Activated naive CD4-positive, alpha-beta T cell treated with anti-CD3 and anti-CD28 coated beads, Interleukin-2, amount 50 U/mL, for 72 hours (primary cell): ENCODE measurements around the gene ANKRD13B. TPM values are rescaled to one million over a fixed set of nuclear protein-coding genes. Genes with fewer than 3 reads are reported as not detected.
A peak's percentile ranks its signal among the peaks of the same experiment; 100 is the strongest.

ENCODE experiments used
- ATAC-seq, 2 donors: fragments of 150-1000 bp; cut with Tn5 transposase; 2 replicates each; pipeline ENCODE4 v1.10.0; 2021; ENCODE audit warnings: mild to moderate bottlenecking in 2 of 2, moderate library complexity in 2 of 2
- DNase-seq, 2 donors: peaks; one replicate each; pipeline ENCODE4 v3.0.0; 2021 to 2022; ENCODE audit warnings: low spot score in 2 of 2
- H3K27ac Mint-ChIP-seq, 2 donors: one replicate each; pipeline ENCODE4 v1.8.0; 2022; ENCODE audit warnings: mild to moderate bottlenecking in 2 of 2, mixed read lengths in 2 of 2
- H3K36me3 Mint-ChIP-seq, 2 donors: one replicate each; pipeline ENCODE4 v1.8.0; 2022; ENCODE audit warnings: mixed read lengths in 2 of 2
- H3K9me3 Mint-ChIP-seq, 2 donors: one replicate each; pipeline ENCODE4 v1.8.0; 2022; ENCODE audit warnings: mixed read lengths in 2 of 2
- total RNA-seq, 2 donors: library from RNA; stranded (reverse); gene quantifications; one replicate each; pipeline ENCODE4 v1.2.3, GENCODE V29; 2022

The ANKRD13B gene
- total RNA-seq, 2 donors from 2014 or later, result 8.9 to 25.3 TPM

DNA sequence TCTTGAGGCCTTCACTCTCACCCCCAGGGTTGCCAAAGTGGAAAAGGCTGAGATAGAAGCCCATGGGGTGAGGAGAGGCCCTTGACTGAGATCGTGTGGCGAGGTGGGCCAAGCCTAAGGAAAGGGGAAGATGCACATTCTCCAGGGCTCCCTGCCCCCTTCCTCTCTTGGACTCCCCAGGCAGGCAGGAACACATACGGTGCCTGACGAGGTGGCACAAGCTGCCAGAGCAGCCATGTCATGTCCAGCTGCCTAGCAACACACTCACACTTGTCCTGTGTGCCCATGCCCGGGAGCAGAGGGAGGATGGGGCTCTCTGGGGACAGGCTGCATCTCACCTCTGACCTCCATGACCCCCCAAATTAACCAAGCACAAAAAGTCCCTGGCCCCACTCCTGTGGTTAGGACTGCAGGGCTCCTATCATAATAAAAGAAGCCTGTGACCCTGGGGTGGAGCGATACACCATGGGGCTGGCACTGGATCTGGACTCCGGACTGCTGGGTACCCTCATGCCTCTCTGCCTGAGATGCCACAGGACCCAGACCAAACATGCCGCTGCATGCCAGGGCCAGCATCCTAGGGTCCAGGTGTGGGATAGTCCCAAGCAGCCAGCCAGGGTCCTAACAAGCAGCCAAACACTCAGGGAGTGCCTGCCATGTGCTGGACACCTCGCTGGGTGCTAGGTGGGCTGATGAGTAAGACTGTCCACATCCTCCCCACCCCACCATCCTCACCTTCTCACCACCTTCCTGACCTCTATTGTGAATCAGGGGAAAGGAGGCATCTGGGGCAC, 6.1 kb upstream of the ANKRD13B start:
- Mint-ChIP-seq H3K27ac (peak overlapping the region in 1 of 2 donors; percentile 90), H3K9me3 (no peaks in the 10 kb centered on the region), H3K36me3 (peaks cover 10 to 19% of the 10 kb centered on the region in 2 donors)
- DNase-seq (no peak), ATAC-seq (no peak)

DNA sequence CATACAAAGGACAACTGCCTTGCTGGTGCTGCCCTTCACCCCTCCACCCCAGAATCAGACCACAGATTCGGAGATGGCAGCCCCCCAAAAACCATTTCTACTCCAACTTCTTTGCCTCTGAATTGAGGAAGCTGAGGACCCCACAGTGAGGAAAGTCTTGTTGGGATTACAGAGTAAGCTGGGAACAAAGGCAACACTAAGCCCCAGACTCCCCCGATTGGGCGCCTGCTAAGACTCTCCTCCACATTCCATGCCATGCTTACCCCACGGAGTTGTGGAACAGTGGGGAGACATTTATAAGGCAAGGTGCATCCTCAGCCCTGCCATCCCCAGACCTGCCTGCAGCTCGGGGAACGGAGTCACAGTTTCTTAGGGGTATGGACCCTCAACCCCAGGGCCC, 5.3 kb upstream of the ANKRD13B start:
- H3K27ac Mint-ChIP-seq, result peak overlapping the region in 1 of 2 donors; percentile 90
- ATAC-seq (no peak), DNase-seq (no peak)
- H3K36me3 Mint-ChIP-seq, result peaks cover 10 to 14% of the 10 kb centered on the region in 2 donors
- no peaks in the 10 kb centered on the region for H3K9me3 Mint-ChIP-seq

- DNase-seq (no peak), ATAC-seq (no peak)
- H3K9me3 Mint-ChIP-seq, result no peaks in the 10 kb centered on the region
- peak overlapping the region; percentile 88 to 90 for H3K27ac Mint-ChIP-seq
- peaks cover 9 to 10% of the 10 kb centered on the region in 2 donors for H3K36me3 Mint-ChIP-seq
These were observed 4.8 kb upstream of the ANKRD13B start for GRCh38 chr17:29588017-29588561.

DNA sequence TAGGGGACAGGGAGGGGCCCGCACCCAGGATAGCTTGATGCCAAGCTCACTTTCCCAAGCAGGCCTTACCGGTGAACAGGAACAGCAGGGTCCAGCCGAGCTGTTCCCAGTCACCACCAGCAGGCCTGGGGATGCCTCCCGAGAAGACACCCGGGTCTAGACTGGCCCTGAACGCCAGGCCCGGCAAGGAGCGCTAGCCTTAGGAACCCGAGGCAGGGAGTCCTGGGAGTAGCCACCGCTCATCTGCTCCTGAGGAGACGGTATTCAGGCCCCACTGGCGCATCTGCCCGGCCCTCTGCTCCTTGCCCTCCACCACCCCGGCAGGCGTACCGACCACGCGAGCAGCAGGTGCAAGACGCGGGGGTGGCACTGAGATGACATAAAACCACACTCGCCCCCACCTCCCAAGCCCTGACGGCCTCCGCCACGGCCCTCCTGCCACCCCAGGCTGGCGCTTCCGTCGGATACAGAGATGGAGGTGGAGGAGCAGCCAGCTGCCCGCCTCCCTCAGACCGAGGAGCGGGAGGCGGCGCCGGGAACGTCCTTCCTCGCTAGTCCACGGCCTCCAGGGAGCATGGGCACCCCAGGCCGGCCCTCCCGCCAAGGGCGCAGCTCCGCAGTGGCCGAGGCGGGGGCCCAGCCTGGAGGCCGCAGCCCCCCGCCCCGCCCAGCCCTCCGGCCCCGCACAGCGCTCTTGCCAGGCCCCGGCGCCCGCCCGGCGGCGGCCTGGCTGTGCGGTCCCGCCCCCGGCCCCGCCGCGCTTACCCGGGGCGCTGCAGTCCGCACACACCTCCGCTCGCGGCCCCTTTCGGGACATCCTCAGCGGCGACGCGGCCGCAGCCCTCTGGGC, 4.1 kb upstream of the ANKRD13B start:
- Mint-ChIP-seq H3K9me3 (no peaks in the 10 kb centered on the region), H3K36me3 (peaks cover 7 to 10% of the 10 kb centered on the region in 2 donors), H3K27ac (peak overlapping the region; percentile 84 to 90)
- ATAC-seq (peak; percentile 4 to 13), DNase-seq (peak in 1 of 2 donors; percentile 51)

GRCh38 chr17:29589524-29590410, 3.2 kb upstream of the ANKRD13B start, which contains the start of gene GIT1:
Gene GIT1 (minus strand): TSS chr17:29589648. CDS start chr17:29589378, 270 bp downstream.
- ATAC-seq (peak; percentile 65 to 74), DNase-seq (peak; percentile 80 to 88)
- Mint-ChIP-seq H3K36me3 (peaks cover 7 to 10% of the 10 kb centered on the region in 2 donors), H3K9me3 (no peaks in the 10 kb centered on the region), H3K27ac (peak within 1 kb of the TSS; percentile 84 to 90)

GRCh38 chr17:29590411-29591145, 2.4 kb upstream of the ANKRD13B start:
- Mint-ChIP-seq H3K9me3 (no peaks in the 10 kb centered on the region), H3K36me3 (peaks cover 7 to 10% of the 10 kb centered on the region in 2 donors), H3K27ac (peak overlapping the region in 1 of 2 donors; percentile 54)
- DNase-seq, result no peak
- peak in 1 of 2 donors; percentile 9 for ATAC-seq

GRCh38 chr17:29591146-29591736, 1.7 kb upstream of the ANKRD13B start:
- peak; percentile 34 to 36 for ATAC-seq
- H3K36me3 Mint-ChIP-seq, result peaks cover 7 to 10% of the 10 kb centered on the region in 2 donors
- peak overlapping the region in 1 of 2 donors; percentile 44 for H3K27ac Mint-ChIP-seq
- peak in 1 of 2 donors; percentile 45 for DNase-seq
- no peaks in the 10 kb centered on the region for H3K9me3 Mint-ChIP-seq

DNA sequence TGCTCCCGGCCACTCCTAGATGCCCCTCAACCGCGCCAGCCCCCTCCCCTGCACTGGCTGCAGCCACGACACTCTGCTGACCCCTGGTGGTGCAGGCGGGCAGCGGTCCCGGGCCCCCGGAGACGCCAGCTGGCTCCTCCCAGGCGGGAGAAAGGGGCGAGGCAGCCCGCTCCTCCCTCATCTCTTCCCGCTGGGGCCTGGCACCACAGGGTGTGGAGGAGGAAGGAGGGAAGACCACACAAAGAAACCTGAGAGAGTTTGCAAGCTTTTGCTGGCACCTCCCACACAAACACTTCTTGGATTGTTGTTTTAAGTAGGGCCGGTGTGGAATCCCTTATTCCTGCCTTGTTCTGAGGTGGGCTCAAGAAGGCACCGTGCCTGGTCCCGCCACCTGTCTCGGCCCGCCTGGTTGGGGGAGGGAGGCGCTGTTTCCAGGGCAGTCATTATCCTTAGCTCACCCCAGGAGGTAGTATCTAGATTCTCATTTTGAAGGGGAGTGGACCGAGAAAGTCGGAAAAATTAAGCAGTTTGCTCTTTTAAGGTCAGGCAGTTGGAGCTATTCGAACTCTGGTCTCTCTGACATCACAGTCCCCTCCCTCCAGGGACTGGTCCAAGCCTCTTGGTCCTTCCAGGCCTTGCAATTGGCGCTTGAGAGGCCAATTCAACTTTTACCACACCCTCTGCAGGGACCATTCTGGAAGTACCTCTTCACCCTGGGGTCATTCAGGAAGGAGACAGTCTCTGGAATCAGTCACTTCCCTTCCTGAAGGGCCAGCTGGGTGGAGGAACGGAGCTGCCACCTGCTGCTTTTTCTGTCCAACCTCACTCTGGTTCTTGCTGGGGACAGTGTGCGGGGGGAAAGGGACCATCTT, 959 bp upstream of the ANKRD13B start:
- Mint-ChIP-seq H3K9me3 (no peaks in the 10 kb centered on the region), H3K27ac (peak overlapping the region in 1 of 2 donors; percentile 44), H3K36me3 (peaks cover 7 to 10% of the 10 kb centered on the region in 2 donors)
- DNase-seq, result peak; percentile 82 to 94
- peak; percentile 44 to 60 for ATAC-seq

- Mint-ChIP-seq H3K9me3 (no peaks in the 10 kb centered on the region), H3K27ac (peak overlapping the region in 1 of 2 donors; percentile 29), H3K36me3 (no peaks in the 10 kb centered on the region)
- DNase-seq (peak in 1 of 2 donors; percentile 45), ATAC-seq (peak in 1 of 2 donors; percentile 4)
These were observed 923 bp downstream of the ANKRD13B start for GRCh38 chr17:29593591-29594518.

DNA sequence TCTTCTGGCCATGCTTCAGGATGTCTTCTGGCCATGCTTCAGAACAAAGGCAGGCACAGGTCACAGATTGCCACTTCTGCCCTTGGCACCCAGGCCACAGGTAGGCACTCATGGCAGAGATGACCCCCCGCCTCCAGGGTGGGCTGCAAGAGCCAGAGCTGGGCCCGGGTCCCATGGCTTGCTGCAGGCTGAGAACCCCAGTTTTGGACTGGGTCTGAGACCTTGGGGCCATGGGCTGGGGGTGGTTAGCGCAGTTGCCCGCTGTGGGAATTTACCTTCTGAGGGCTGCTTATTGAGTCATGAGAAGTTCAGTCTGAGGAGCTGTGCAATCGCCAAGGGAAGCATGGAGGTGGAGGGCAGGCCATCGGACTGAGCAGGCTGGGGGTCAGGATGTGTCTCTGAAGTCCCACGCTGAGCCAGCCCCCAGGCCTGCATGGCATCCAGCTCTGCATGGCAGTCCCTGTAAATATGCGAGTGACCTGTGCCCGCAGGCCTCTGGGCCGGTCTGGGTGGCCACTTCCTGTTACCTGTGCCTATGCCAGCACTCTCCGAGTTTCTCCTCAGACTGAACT, 1.7 kb downstream of the ANKRD13B start:
- Mint-ChIP-seq H3K36me3 (no peaks in the 10 kb centered on the region), H3K9me3 (no peaks in the 10 kb centered on the region), H3K27ac (no peak overlapping the region)
- no peak for DNase-seq
- ATAC-seq, result no peak

- H3K27ac Mint-ChIP-seq, result no peak overlapping the region
- H3K9me3 Mint-ChIP-seq, result no peaks in the 10 kb centered on the region
- no peak for DNase-seq
- no peak for ATAC-seq
- no peaks in the 10 kb centered on the region for H3K36me3 Mint-ChIP-seq
These were observed 2.4 kb downstream of the ANKRD13B start for GRCh38 chr17:29595107-29595942.
